IPS-15b (cell line): Measurements from ENCODE around the gene LUC7L3.

Experiments used
- H3K27me3 ChIP-seq: one replicate; pipeline ENCODE4 v1.6.1; 2013; ENCODE audit warnings: low read length; ENCODE audit not compliant: control insufficient read depth, insufficient read depth
- H3K36me3 ChIP-seq: one replicate; pipeline ENCODE4 v1.6.1; 2013; ENCODE audit warnings: low read length; ENCODE audit not compliant: control insufficient read depth, insufficient read depth
- H3K4me1 ChIP-seq: one replicate; pipeline ENCODE4 v1.6.1; 2013; ENCODE audit warnings: mild to moderate bottlenecking, low read length; ENCODE audit not compliant: control insufficient read depth, insufficient read depth
- H3K4me3 ChIP-seq: one replicate; pipeline ENCODE4 v1.5.1; 2013; ENCODE audit warnings: low read depth, low read length
- H3K9ac ChIP-seq: one replicate; pipeline ENCODE4 v1.6.1; 2013; ENCODE audit warnings: low read depth, mild to moderate bottlenecking, low read length
- H3K9me3 ChIP-seq: one replicate; pipeline ENCODE4 v1.6.1; 2013; ENCODE audit warnings: mild to moderate bottlenecking, low read length; ENCODE audit not compliant: control insufficient read depth, insufficient read depth

The LUC7L3 gene

GRCh38 chr17:50783193-50783660, 63.8 kb downstream of the LUC7L3 start:
- no peaks in the 10 kb centered on the region for H3K36me3 ChIP-seq
- no peaks in the 10 kb centered on the region for H3K27me3 ChIP-seq
- no peaks in the 10 kb centered on the region for H3K4me1 ChIP-seq
- H3K4me3 ChIP-seq, result no peak overlapping the region
- no peak overlapping the region for H3K9ac ChIP-seq
- no peaks in the 10 kb centered on the region for H3K9me3 ChIP-seq

- Histone ChIP-seq H3K27me3 (no peaks in the 10 kb centered on the region), H3K4me3 (no peak overlapping the region), H3K36me3 (no peaks in the 10 kb centered on the region), H3K9me3 (no peaks in the 10 kb centered on the region), H3K4me1 (no peaks in the 10 kb centered on the region), H3K9ac (no peak overlapping the region)
Observed at GRCh38 chr17:50783905-50784304, 64.5 kb downstream of the LUC7L3 start.

- Histone ChIP-seq H3K36me3 (no peaks in the 10 kb centered on the region), H3K4me1 (no peaks in the 10 kb centered on the region), H3K27me3 (no peaks in the 10 kb centered on the region), H3K9ac (no peak overlapping the region), H3K4me3 (no peak overlapping the region), H3K9me3 (no peaks in the 10 kb centered on the region)
Observed at GRCh38 chr17:50785126-50785525, 65.7 kb downstream of the LUC7L3 start.

- H3K9me3 ChIP-seq, result no peaks in the 10 kb centered on the region
- no peak overlapping the region for H3K4me3 ChIP-seq
- H3K4me1 ChIP-seq, result no peaks in the 10 kb centered on the region
- H3K36me3 ChIP-seq, result no peaks in the 10 kb centered on the region
- H3K9ac ChIP-seq, result no peak overlapping the region
- no peaks in the 10 kb centered on the region for H3K27me3 ChIP-seq
Observed at GRCh38 chr17:50785946-50786570, 66.7 kb downstream of the LUC7L3 start.

GRCh38 chr17:50787106-50787505, 67.7 kb downstream of the LUC7L3 start:
- no peaks in the 10 kb centered on the region for H3K27me3 ChIP-seq
- H3K9ac ChIP-seq, result no peak overlapping the region
- H3K4me1 ChIP-seq, result no peaks in the 10 kb centered on the region
- no peak overlapping the region for H3K4me3 ChIP-seq
- no peaks in the 10 kb centered on the region for H3K9me3 ChIP-seq
- no peaks in the 10 kb centered on the region for H3K36me3 ChIP-seq

GRCh38 chr17:50790618-50791017, 71.2 kb downstream of the LUC7L3 start:
- no peaks in the 10 kb centered on the region for H3K9me3 ChIP-seq
- H3K9ac ChIP-seq, result no peak overlapping the region
- no peak overlapping the region for H3K4me3 ChIP-seq
- H3K27me3 ChIP-seq, result no peaks in the 10 kb centered on the region
- no peaks in the 10 kb centered on the region for H3K36me3 ChIP-seq
- H3K4me1 ChIP-seq, result no peaks in the 10 kb centered on the region

GRCh38 chr17:50792132-50792531, 72.7 kb downstream of the LUC7L3 start:
- H3K4me3 ChIP-seq, result no peak overlapping the region
- no peaks in the 10 kb centered on the region for H3K9me3 ChIP-seq
- H3K4me1 ChIP-seq, result no peaks in the 10 kb centered on the region
- H3K36me3 ChIP-seq, result no peaks in the 10 kb centered on the region
- no peaks in the 10 kb centered on the region for H3K27me3 ChIP-seq
- no peak overlapping the region for H3K9ac ChIP-seq

GRCh38 chr17:50793007-50793406, 73.6 kb downstream of the LUC7L3 start:
- Histone ChIP-seq H3K27me3 (no peaks in the 10 kb centered on the region), H3K4me3 (no peak overlapping the region), H3K36me3 (no peaks in the 10 kb centered on the region), H3K4me1 (no peaks in the 10 kb centered on the region), H3K9ac (no peak overlapping the region), H3K9me3 (no peaks in the 10 kb centered on the region)

GRCh38 chr17:50794361-50794760, 75.0 kb downstream of the LUC7L3 start:
- peaks cover 3% of the 10 kb centered on the region for H3K4me1 ChIP-seq
- no peaks in the 10 kb centered on the region for H3K36me3 ChIP-seq

GRCh38 chr17:50797135-50797810, 77.9 kb downstream of the LUC7L3 start:
- Histone ChIP-seq H3K4me1 (peaks cover 3% of the 10 kb centered on the region), H3K4me3 (no peak overlapping the region), H3K9ac (no peak overlapping the region), H3K27me3 (no peaks in the 10 kb centered on the region), H3K36me3 (no peaks in the 10 kb centered on the region), H3K9me3 (no peaks in the 10 kb centered on the region)

More at GRCh38 chr17:50794361-50794760, 75.0 kb downstream of the LUC7L3 start:
- Histone ChIP-seq H3K9ac (no peak overlapping the region), H3K9me3 (no peaks in the 10 kb centered on the region), H3K4me3 (no peak overlapping the region), H3K27me3 (no peaks in the 10 kb centered on the region)

GRCh38 chr17:50798424-50799288, 79.3 kb downstream of the LUC7L3 start:
- no peaks in the 10 kb centered on the region for H3K36me3 ChIP-seq
- no peaks in the 10 kb centered on the region for H3K27me3 ChIP-seq
- H3K4me1 ChIP-seq, result peaks cover 3% of the 10 kb centered on the region
- H3K9ac ChIP-seq, result no peak overlapping the region
- H3K9me3 ChIP-seq, result no peaks in the 10 kb centered on the region
- no peak overlapping the region for H3K4me3 ChIP-seq
